ENCODE data around the gene KMT5C. TPM values are rescaled to one million over a fixed set of nuclear protein-coding genes. Genes with fewer than 3 reads are reported as not detected.

KMT5C gene
- total RNA-seq, 2 donors from 2014 or later = 73.1 to 80.6 TPM

DNA sequence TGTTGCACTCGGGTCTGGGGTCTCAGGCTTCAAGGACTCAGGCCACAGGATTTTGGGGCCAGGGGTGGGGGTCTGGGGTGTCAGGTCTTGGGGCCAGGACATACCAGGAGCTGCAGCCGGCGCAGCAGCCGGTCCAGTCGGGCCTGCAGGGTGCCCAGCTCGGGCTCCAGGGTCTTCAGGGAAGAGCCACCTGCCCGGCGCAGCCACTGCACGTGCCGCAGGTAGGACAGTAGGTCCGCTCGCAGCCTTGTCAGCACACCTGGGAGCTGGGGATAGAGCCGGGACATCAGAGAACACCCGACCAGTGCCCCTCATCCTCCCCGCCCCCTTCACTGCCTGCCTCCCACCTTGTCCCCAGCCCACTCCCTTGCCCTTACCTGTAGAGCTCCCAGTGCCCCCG is 28.4 kb downstream of the KMT5C start:
- Histone ChIP-seq H3K36me3 (ENCODE audit: control insufficient read depth, insufficient read depth, low read length) (no peaks in the 10 kb centered on the region), H3K9ac (ENCODE audit: extremely low read depth, low read length, poor library complexity, severe bottlenecking) (no peak overlapping the region), H3K9me3 (ENCODE audit: control insufficient read depth, low read length) (no peaks in the 10 kb centered on the region), H3K27ac (ENCODE audit: low read depth, low read length) (no peak overlapping the region), H3K27me3 (ENCODE audit: control insufficient read depth, insufficient read depth, low read length, poor library complexity, severe bottlenecking) (peaks cover 49% of the 10 kb centered on the region), H3K4me1 (ENCODE audit: control insufficient read depth, insufficient read depth, low read length) (no peaks in the 10 kb centered on the region), H3K4me3 (ENCODE audit: low read length) (no peak overlapping the region)
- peaks cover 63% of the 10 kb centered on the region for H3K27me3 Mint-ChIP-seq (ENCODE audit: insufficient read depth)
- H3K27ac Mint-ChIP-seq = no peak overlapping the region
- no peaks in the 10 kb centered on the region for H3K36me3 Mint-ChIP-seq (ENCODE audit: low read depth)
- H3K4me1 Mint-ChIP-seq = peaks cover 2% of the 10 kb centered on the region
- TF ChIP-seq, protein P1, sequence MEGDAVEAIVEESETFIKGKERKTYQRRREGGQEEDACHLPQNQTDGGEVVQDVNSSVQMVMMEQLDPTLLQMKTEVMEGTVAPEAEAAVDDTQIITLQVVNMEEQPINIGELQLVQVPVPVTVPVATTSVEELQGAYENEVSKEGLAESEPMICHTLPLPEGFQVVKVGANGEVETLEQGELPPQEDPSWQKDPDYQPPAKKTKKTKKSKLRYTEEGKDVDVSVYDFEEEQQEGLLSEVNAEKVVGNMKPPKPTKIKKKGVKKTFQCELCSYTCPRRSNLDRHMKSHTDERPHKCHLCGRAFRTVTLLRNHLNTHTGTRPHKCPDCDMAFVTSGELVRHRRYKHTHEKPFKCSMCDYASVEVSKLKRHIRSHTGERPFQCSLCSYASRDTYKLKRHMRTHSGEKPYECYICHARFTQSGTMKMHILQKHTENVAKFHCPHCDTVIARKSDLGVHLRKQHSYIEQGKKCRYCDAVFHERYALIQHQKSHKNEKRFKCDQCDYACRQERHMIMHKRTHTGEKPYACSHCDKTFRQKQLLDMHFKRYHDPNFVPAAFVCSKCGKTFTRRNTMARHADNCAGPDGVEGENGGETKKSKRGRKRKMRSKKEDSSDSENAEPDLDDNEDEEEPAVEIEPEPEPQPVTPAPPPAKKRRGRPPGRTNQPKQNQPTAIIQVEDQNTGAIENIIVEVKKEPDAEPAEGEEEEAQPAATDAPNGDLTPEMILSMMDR (conservative IDR thresholded peaks at IDR 0.05) = no peak
- 93 to 98% methylated on average over 8 to 16 of the region's 16 CpGs for WGBS, 2 experiments (ENCODE audit: insufficient coverage in 1 of 2, insufficient read length in 1 of 2)
- H3K4me3 Mint-ChIP-seq = no peak overlapping the region
- no peaks in the 10 kb centered on the region for H3K9me3 Mint-ChIP-seq
- no peak for DNase-seq

DNA sequence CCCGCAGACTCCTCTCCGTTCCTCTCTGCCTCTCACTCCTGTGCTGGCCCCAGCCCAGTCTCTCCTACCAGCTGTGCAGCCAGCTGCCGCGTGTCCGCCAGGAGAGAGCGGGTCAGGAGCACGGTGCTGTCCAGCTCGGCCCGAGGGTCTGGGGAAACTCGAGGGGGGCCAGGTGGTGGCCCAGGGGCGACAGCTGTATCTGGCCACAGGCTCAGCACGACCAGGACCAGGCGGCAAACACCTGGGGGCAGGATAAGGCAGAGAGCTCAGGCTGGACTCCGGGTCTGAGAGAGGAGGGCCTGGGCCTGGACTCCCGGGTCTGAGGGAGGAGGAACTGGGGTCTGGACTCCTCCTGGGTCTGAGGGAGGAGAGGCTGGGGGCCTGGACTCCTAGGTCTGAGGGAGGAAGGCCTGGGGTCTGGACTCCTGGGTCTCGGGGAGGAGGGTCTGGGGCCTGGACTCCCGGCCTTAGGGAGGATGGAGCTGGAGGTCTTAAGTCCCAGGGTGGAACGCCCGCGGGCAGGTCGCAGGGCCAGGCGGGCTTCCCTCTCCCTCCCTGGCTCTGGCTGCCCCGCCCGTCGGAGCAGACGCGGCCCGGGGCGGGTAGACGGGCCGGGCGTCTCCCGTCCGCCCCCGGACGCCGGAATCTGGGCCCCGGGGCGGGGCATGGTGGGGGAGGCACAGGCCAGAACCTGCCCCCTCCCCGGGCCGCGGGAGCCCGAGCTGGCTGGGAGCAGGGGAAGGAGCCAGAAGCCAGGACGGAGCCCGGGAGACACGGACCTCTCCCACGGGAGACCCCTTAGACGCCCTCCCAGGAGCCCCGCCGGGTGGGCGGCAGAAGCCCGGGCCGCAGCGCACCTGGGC is 29.3 kb downstream of the KMT5C start:
- H3K9me3 Mint-ChIP-seq = no peaks in the 10 kb centered on the region
- no peaks in the 10 kb centered on the region for H3K36me3 Mint-ChIP-seq (ENCODE audit: low read depth)
- peak; percentile 75 for DNase-seq
- H3K9me3 ChIP-seq (ENCODE audit: control insufficient read depth, low read length) = no peaks in the 10 kb centered on the region
- 32 to 43% methylated on average over 11 to 53 of the region's 54 CpGs for WGBS, 2 experiments (ENCODE audit: insufficient coverage in 1 of 2, insufficient read length in 1 of 2)
- no peak overlapping the region for H3K27ac ChIP-seq (ENCODE audit: low read depth, low read length)
- no peaks in the 10 kb centered on the region for H3K36me3 ChIP-seq (ENCODE audit: control insufficient read depth, insufficient read depth, low read length)
- H3K27ac Mint-ChIP-seq = no peak overlapping the region
- peaks cover 7% of the 10 kb centered on the region for H3K4me1 Mint-ChIP-seq
- H3K9ac ChIP-seq (ENCODE audit: extremely low read depth, low read length, poor library complexity, severe bottlenecking) = no peak overlapping the region
- H3K4me3 Mint-ChIP-seq = peak overlapping the region; percentile 29
- H3K4me3 ChIP-seq (ENCODE audit: low read length) = no peak overlapping the region
- peaks cover 1% of the 10 kb centered on the region for H3K4me1 ChIP-seq (ENCODE audit: control insufficient read depth, insufficient read depth, low read length)
- TF ChIP-seq, protein P1 (conservative IDR thresholded peaks at IDR 0.05) = no peak
- peaks cover 49% of the 10 kb centered on the region for H3K27me3 ChIP-seq (ENCODE audit: control insufficient read depth, insufficient read depth, low read length, poor library complexity, severe bottlenecking)
- peaks cover 63% of the 10 kb centered on the region for H3K27me3 Mint-ChIP-seq (ENCODE audit: insufficient read depth)

DNA sequence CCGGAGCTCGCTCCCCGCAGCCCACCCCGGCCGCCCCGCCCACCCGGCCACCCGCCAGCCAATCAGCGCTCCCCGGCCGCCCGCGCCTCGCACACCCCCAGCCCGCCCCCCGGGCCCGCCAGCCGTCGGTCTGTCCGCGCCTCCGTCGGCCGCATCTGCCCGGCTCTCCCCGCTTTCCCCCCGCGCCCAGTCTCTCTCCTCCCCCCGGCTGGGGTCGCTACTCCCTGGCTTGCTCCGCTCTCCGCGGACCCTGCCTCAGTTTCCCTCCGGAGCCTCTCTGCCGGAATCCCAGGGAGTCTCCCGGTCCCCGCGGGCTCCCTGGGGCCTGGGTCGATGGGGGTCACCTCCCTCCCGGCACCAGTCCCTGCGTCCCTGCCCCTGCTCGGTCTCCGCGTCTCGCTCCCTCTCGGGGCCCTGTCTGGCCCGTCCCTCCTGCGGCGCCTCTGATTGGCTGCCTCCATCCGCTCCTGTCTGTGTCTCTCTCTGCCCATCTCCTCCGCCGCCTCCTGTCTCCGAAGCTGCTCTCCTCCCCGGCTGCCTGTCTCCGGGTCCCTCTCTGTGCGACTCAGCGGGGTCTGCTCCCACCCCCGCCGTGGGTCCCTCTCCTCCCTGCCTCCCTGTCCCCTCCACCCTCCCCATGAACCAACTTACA is 30.1 kb downstream of the KMT5C start:
- Mint-ChIP-seq H3K27me3 (ENCODE audit: insufficient read depth) (peaks cover 62% of the 10 kb centered on the region), H3K4me3 (peak overlapping the region; percentile 60), H3K27ac (no peak overlapping the region), H3K36me3 (ENCODE audit: low read depth) (no peaks in the 10 kb centered on the region), H3K9me3 (no peaks in the 10 kb centered on the region), H3K4me1 (peaks cover 8% of the 10 kb centered on the region)
- TF ChIP-seq, protein P1 (conservative IDR thresholded peaks at IDR 0.05) = no peak
- Histone ChIP-seq H3K4me3 (ENCODE audit: low read length) (peak overlapping the region; percentile 49), H3K36me3 (ENCODE audit: control insufficient read depth, insufficient read depth, low read length) (no peaks in the 10 kb centered on the region), H3K9ac (ENCODE audit: extremely low read depth, low read length, poor library complexity, severe bottlenecking) (no peak overlapping the region), H3K4me1 (ENCODE audit: control insufficient read depth, insufficient read depth, low read length) (peaks cover 5% of the 10 kb centered on the region), H3K9me3 (ENCODE audit: control insufficient read depth, low read length) (no peaks in the 10 kb centered on the region), H3K27ac (ENCODE audit: low read depth, low read length) (no peak overlapping the region), H3K27me3 (ENCODE audit: control insufficient read depth, insufficient read depth, low read length, poor library complexity, severe bottlenecking) (peaks cover 49% of the 10 kb centered on the region)
- 1 to 2% methylated on average over 23 to 53 of the region's 59 CpGs for WGBS, 2 experiments (ENCODE audit: insufficient coverage in 1 of 2, insufficient read length in 1 of 2)
- peak; percentile 95 for DNase-seq

Data from endodermal cell (in vitro differentiated cells).